HTR-8/SVneo (cell line): Measurements from ENCODE around the gene AFF1.

Source experiments
- DNase-seq: peaks from one replicate; pipeline ENCODE4 v3.0.0; 2011; ENCODE audit warnings: low spot score, mixed read lengths; ENCODE audit not compliant: insufficient read length
- FAIRE-seq: peaks from 2 replicates; lab custom pipeline; 2011; peaks lifted over from hg19 to GRCh38; lab: Jason Lieb, UNC

The AFF1 gene

DNA sequence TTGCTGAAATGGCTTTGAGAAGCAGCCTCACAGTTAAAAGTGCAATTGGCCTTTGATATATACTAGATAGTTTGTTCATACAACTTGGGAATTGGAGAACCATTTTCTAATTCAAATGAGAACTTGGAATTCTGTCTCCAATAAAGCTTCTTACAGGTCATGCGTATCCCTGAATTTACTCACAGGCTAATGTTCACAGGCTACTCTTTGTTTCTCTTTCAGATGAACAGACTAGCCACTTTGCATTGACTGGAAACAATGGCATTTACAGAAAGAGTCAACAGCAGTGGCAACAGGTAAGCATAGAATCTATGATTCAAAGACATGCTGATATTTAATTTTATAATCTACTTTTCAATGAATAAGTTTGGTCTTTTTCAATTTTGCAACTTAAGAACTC, 13.5 kb downstream of the AFF1 start:
- no peak for DNase-seq
- no peak for FAIRE-seq

DNA sequence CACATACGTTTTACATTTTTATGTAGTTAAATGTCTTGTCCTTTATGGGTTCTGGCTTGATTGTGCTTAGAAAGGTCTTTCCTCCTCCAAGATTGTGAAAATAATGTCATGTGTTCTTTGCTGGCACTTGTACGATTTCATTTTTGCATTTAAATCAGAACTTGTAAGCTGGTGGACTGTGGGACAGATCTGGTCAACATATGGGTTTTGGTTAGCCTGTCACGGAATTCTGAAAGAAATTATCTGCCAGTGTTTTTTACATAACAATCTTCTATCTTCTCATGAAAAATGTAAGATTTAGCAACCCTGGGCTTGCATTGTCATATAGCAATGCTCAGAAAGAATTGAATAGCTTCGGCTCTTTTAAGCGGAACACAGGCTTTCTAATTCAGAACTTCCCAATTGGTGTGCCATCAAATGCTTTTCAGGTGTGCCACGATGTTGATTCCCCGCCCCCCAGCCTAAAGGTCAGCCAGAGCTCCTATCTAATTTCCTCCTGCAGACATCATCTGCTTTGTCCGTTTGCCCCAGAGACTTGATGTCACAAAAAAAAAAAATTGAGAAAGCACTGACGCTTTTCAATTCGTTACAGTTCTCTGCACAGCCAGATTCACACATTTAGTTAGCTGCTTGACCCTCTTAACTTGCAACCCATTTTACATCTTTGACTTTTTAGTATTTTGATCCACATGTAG, 16.2 kb downstream of the AFF1 start:
- no peak for FAIRE-seq
- DNase-seq, result no peak

DNA sequence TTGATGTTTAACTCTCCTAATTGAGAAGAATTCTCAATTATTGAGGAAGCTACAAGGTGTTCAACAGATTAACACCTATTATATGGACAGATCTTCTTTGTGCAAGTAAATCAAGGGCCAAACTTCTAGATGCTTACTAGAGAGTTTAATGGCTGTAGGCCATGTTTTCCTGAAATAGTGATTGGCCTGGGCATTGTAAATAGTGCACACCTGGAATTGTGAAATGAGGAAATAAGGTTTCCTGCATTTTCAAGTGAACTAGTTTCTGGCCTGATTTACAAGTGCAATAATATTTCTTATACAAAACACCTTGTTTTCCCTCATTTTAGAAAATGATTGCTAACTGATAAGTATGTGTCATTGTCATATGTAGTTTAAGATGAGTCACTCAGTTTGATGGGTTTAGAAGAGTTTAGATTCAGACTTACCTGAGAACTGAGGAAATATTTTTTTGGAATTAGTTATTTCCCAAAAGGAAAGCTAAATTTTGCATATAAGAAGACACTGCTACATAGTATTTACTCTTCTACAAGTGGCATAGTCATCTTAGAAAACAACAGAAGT, 21.2 kb downstream of the AFF1 start:
- FAIRE-seq (no peak), DNase-seq (no peak)

DNA sequence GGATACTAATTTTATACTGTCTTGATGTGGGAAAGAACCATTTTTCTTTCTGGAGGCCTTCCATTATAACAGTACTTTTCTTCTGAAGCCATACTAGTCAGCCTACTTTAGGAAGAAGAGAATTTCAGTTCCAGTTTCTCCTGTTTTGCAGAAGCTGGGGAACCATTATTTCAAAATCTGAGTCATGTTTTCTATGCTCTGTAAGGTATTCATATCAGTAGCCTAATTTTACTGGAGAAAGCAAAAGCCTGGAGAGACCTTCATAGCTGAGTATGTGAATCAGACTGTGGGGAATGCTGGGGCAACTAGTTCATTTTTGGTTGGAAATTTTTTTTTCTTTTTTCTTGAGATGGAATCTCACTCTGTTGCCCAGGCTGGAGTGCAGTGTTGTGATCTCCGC, 22.4 kb downstream of the AFF1 start:
- FAIRE-seq (no peak), DNase-seq (no peak)

DNA sequence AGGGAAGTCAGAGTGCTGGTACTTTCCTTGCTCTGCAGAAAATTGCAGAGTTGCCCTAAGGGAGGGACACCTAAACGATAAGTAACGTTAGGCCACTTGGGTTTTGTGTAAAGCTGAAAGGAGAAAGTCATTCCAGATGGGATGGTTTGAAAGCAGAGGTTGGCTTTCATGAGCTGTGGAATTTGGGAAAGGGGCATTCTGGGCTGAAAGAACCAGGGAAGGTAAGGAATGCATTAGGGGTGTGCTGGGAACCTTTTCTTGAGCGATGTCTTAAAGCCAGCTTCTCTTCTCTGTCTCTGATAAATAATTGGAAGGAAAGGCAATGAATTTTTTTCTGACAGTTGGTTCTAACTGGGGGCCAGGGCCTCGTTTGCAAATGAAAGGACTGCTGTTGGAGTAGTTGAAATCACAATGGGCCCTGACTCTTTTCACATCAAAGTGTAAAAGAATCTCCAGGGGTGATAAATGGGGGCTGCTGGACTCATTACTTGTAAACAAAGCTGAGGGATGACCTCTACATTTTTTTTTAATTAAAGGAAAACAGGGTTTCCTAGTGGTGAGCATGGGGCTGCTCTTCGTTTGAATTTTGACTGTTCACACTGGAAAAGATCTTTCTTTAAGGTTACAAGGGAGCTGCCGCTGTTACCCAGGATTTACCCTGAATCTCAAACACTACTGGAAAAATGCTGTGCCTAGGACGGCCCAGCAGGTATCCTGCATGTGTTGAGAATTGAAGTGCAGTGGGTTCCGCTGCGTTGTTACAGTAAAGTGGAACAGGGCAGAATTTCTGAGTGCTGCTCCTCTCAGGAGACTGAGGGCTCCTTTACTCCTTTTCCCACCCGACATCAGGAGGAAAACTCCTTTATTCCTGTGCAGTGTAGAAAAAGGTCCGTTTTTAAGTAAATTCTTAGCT, 25.0 kb downstream of the AFF1 start:
- DNase-seq (no peak), FAIRE-seq (no peak)

DNA sequence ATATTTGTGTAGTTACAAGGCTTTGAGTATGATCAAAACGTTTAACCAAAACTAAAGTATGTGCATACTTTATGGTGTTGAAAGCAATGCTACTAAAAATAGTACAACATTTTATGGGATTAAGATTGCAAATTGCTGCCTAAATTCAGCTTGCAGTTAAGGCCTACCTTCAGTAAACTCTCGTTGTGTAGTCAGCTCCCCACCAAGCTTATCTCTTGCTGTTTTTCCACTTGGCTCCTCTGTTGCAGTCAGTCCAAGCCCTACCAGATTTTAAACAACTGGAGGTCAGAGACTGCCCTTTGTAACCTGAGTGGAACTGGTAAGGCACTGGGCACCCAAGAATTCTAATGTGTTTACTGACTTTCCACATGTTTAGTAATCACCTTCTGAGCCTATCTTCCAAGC, 25.7 kb downstream of the AFF1 start:
- no peak for FAIRE-seq
- DNase-seq, result no peak

DNA sequence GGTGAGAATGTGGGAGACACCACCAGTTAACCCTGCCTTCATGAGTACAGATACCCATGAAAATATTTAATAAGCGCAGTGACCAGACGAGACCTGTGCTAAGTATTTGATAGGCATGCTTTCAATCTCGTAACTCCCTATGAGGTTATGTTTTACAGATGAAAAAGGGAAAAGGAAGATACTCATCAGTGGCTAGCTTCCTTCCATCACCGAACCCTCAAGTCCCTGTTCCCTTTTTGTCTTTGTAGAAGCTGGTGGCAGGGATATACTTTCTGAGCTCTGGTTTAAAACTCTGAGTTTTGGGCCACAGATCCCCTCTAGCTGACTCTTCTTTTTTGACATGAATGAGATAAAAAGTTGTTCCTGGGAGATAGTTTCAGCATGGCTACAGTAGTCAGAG, 26.3 kb downstream of the AFF1 start:
- FAIRE-seq, result no peak
- DNase-seq, result no peak

DNA sequence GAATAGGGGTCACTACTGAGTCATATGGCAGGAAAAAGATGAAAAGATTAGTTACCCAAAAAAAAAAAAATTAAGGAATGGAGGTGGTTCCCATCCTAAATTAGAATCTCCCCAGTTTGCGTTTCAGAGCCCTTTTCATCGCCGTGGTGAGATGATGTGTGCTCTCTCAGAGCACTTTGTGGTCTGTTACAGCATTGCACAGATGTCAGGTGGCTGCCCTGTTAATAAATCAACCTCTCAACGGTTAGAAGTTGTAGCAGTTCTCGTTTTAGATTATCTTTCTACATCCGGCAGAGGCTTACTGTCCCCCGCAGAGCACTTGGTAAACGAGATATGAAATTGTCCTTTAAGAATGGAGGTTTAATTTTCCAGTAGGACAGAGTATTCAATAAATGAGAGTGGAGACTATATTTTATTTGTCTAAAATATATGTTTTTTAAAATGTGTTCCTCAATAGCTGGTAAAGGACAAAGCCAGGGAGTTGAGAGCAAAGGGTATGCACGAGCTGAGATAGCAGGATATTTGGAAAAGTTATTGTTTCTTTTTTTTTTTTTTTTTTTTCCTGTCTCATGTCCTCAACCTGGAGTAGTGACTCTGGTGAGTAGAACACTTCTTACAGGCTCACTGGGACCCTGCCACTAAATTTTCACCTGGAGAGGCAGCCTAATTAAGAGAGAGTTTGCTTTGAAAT, 26.9 kb downstream of the AFF1 start:
- DNase-seq, result peak; percentile 65

DNA sequence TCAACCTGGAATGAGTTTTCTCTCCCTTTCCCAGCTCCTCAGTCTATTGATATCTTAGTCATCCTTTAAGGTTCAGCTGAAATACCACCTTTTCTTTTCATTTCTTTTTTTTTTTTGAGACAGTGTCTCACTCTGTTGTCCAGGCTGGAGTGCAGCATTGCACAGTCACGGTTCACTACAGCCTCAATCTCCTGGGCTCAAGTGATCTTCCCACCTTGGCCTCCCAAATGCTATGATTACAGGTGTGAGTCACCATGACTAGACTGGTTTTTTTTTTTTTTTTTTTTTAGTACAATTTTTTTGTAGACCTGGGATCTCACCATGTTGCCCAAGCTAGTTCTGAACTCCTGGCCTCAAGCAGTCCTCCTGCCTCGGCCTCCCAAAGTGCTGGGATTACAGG, 28.9 kb downstream of the AFF1 start:
- FAIRE-seq (no peak), DNase-seq (no peak)

More for the DNA sequence above, 26.9 kb downstream of the AFF1 start:
- no peak for FAIRE-seq

DNA sequence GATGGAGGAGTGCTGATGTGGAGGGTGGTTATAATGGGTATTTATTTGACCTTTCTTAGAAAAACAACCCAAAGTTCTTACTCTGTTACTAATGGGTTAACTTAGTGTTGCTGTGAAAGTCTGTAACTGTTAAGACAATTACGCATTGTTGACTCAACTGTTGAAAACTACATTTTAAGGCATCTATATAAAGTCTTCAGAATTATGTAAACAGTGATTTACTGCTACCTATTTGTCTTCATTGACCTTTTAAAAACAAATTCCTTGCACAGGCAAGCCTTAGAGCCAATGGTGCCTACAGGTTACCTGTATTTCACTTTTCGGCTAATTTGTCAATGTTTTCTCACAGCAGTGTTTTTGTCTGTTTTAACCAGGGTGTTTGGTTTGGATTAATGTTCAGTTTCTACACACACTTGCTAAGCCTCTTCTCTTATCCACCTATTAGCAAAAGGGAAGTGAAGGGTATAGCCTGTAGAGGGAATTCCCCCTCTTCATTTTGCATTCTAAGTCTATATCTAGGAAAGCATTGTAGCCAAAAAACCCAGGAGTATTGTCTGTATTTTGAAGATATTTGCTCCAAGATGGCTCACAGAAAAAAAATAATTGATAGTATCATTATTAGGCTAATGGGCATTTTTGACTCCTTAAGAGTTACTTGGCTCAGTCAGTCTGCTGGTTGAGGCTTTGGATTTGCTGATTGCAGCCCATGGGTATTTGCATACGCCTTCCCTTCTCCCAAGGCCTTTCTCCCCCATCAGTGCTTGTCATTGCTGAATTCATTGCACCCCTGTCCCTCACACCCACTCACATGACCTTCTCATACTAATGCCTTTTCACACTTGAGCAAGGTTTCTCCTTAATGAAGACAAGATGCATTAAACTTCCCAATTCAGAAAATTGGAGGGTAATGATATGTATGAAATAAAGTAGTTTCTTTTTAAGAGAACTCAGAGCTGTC, 30.5 kb downstream of the AFF1 start:
- FAIRE-seq, result no peak
- no peak for DNase-seq

DNA sequence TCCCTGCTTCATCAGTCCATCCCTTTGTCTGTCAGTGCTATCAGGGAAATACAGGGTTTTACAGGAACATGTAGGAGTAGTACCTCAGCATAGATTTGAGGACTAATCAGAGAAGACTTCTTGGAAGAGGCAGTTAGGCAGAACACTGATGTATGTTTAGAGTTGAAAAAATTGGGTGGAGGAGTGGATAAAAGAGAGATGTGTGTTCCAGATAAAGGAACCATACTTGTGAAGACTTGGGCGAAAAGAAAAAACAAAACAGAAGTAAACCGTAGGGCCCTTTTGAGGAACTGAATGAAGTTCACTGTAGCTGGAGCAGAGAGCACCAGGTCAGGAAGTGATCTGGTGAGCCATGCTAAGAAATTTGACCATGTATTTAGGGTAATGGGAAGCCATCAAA, 32.3 kb downstream of the AFF1 start:
- DNase-seq (no peak), FAIRE-seq (no peak)

DNA sequence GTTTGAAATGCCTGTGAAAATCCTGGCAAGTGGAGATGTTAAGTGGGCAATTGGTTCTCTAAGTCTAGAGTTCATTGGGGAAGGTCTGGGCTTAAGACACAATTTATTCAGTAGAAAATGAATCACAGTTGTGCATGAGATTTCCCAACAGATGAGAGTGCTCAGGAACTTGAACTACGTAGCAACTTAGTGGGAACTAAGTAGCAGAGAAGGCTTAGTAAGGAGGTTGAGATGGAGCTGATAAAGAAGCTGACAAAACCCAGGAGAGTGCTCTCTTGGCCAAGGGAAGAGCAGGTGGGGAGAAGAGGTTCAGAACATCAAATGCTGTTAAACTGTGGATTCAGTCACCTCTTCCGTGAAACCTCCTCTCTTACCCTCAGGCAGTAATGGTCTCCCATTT, 33.0 kb downstream of the AFF1 start:
- FAIRE-seq (no peak), DNase-seq (no peak)

DNA sequence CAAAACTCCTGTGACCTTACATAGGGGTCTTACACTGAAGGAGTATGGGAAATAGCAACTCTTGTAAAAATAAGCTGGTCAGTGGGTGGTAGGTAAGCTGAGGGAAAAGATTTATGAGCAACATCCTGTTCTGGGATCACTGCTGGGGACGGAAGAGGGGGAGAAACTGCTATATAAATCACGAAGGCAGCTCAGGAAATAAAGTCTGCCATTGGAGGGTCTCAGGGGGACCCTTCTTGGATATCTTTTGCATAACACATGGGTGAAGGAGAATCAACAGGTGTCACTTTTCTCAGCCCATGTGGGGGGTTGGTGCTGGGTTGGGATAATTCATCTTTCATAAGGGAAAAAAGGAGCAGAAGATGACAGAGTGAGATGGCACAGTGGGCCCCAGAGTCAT, 33.7 kb downstream of the AFF1 start:
- FAIRE-seq (no peak), DNase-seq (no peak)

DNA sequence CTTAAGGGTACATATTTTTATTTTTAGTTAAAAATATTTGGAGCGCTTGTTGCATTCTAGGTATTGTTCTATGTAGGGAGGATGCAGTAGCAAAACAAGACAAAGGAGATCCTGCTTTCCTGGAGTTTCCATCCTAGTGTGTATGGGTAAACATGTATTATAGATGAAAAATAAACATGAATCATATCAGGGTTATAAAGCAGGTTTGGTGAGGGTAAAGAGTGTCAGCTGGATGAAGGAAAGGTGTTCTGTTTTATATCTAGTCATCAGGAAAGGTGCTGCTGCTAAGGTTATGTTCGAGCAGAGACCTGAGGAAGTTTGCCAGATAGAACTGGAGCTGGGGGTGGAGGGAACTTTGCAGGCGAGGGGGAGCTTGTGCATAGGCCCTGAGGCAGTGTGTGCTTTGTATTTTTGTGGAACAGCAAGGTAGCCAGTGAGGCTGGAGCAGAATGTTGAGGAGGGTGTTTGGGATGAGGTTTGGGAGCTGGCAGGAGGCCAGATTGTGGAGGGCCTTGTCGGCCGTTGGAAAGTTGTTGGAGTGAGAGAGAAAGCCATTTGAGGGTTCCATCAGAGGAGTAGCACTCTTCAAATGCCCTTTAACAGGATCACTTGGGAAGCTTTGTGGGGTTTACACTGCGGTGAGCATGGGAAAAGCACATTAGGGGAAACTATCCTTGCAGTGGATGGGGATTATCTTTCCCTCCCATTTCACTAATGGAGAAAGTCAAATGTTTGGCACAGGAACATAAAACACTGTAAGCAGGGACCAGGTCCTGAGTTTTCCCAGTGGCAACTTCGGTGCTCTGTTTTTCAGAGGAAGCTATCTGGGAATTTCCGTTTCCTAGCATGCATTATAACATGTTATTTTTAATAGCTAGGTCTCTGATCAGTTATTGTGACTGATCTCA, 35.9 kb downstream of the AFF1 start:
- no peak for FAIRE-seq
- no peak for DNase-seq

DNA sequence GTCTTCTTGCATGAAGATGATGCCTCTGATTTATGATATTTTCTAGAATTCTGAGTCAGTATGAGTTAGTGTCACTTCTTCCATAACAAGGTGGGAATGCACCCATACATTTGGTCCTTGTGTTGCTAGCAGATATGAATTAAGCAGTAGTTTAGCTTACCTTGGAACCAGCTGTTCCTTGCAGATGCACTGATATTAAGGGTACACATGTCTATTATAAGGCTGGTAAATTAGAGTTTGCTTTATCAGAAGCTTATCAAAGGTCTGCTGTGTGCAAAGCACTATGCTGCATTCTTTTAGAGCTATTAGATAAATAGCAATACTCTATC, 36.5 kb downstream of the AFF1 start:
- no peak for FAIRE-seq
- no peak for DNase-seq

DNA sequence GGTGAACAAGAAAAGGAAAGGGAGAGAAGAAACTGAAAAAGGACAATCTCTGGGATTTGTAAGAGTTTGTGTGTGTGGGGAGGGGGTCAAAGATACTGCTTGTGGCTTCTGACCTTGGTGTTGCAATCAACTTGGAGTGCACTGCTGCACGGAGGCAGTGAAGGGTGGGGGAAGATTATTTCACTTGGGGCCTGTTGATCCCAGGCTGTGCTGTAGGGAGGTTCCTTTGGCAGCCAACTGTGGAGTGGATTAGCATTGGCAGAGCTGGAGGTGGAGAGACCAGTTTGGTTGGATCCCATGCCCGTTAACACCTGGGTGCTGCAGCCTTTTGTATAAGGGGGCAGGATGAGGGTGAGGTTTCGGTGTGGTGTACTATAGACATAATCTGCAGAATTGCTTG, 38.2 kb downstream of the AFF1 start:
- no peak for DNase-seq

DNA sequence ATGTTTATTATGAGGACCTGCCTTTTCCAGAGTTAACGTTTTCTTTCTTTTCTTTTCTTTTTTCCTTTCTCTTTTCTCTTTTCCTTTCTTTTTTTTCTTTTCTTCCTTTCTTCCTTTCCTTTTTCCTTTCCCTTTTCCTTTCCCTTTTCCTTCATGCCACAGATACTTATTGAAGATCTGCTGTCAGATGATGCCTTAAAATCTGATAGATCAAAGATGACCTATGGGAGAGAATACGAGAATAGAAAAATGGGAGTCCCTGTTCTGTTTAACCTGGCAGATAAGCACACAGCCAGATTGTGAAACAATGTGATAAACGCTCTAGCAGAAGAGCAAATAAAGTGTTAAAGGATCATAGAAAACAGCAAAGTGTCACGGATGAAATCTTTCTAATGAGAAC, 38.9 kb downstream of the AFF1 start:
- DNase-seq (no peak), FAIRE-seq (no peak)

More for the DNA sequence above, 38.2 kb downstream of the AFF1 start:
- FAIRE-seq, result no peak

DNA sequence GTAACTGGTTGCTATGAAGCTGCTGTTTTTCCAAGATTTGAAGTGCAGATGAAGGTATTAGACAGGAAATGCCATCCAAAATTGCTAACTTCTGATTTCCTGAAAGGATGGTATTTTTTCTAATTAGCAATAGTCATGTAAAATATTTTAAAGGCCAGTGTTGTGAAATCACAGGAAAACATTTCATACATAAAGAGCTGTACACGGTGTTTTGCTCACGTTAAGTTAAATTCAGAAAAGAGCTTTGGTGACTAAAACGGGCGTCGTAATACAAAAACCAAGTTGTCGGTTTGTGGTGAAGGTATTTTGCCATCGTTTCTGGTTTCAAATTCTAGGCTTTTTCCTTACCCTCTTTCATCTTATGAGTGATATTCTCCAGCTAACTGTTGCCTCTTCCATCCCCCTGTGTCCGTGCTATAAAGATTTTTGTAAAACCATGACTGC, 39.8 kb downstream of the AFF1 start:
- no peak for DNase-seq

DNA sequence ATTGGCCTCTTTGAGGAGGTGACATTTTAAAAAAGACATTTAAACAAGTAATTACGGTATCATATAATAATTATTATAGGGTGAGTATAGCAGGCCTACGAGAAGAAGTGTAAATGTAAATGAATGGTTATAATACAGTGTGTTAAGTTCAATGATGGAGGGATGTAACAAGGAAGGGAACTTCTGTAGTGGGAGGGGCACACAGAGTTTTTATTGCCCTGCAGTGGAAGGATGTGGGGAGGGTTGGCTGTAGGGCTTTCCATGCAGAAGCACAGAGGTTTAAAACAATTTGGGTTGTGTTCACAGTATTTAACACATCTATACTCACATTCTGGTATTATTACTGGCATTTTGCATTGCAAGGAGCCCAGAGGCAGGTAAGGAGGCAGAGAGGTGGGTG, 41.1 kb downstream of the AFF1 start:
- no peak for FAIRE-seq
- DNase-seq, result no peak

More for the DNA sequence above, 39.8 kb downstream of the AFF1 start:
- FAIRE-seq, result no peak
